Fibroblast of gingiva (primary cell): ENCODE data around the gene RALY.

ENCODE experiments used
- DNase-seq: peaks from one replicate; pipeline ENCODE4 v3.0.0-alpha.2; 2011; ENCODE audit warnings: low read depth

The RALY gene

GRCh38 chr20:34047010-34047687, 53.4 kb downstream of the RALY start:
- DNase-seq: no peak

GRCh38 chr20:34047917-34048316, 54.2 kb downstream of the RALY start:
- no peak for DNase-seq

- no peak for DNase-seq
Measured at GRCh38 chr20:34049389-34049788, 55.7 kb downstream of the RALY start.

- DNase-seq: peak; percentile 45
Measured at GRCh38 chr20:34049897-34050695, 56.4 kb downstream of the RALY start.

GRCh38 chr20:34052414-34052813, 58.7 kb downstream of the RALY start:
- peak; percentile 56 for DNase-seq

- no peak for DNase-seq
Measured at GRCh38 chr20:34055290-34055689, 61.6 kb downstream of the RALY start.

- DNase-seq: no peak
Measured at GRCh38 chr20:34058831-34059230, 65.1 kb downstream of the RALY start.

- DNase-seq: no peak
Measured at GRCh38 chr20:34060970-34061369, 67.3 kb downstream of the RALY start.

GRCh38 chr20:34061695-34062094, 68.0 kb downstream of the RALY start:
- DNase-seq: no peak

- no peak for DNase-seq
Measured at GRCh38 chr20:34062570-34063482, 69.1 kb downstream of the RALY start.

GRCh38 chr20:34064286-34064685, 70.6 kb downstream of the RALY start:
- no peak for DNase-seq

- no peak for DNase-seq
Measured at GRCh38 chr20:34065260-34065659, 71.5 kb downstream of the RALY start.

- peak; percentile 72 for DNase-seq
Measured at GRCh38 chr20:34066476-34067090, 72.9 kb downstream of the RALY start.

- no peak for DNase-seq
Measured at GRCh38 chr20:34068001-34068400, 74.3 kb downstream of the RALY start.

- peak; percentile 69 for DNase-seq
Measured at GRCh38 chr20:34069341-34070078, 75.8 kb downstream of the RALY start.

- DNase-seq: no peak
Measured at GRCh38 chr20:34070079-34070439, 76.3 kb downstream of the RALY start.

GRCh38 chr20:34070859-34071258, 77.1 kb downstream of the RALY start:
- no peak for DNase-seq

GRCh38 chr20:34072076-34072475, 78.4 kb downstream of the RALY start:
- no peak for DNase-seq

GRCh38 chr20:34072778-34073177, 79.1 kb downstream of the RALY start:
- no peak for DNase-seq

- no peak for DNase-seq
Measured at GRCh38 chr20:34074101-34074760, 80.5 kb downstream of the RALY start.

- DNase-seq: no peak
Measured at GRCh38 chr20:34075647-34076046, 81.9 kb downstream of the RALY start.
